NOMO-1 treated with DMSO at 0.1 percent for 48 hours (cell line): ENCODE measurements around the gene NUMBL.
A peak's percentile ranks its signal among the peaks of the same experiment; 100 is the strongest.
"Not testable (repeated sequence)": the region's sequence is repeated elsewhere in the genome, so short reads cannot be mapped to it uniquely, and the experiment has no call there.

Experiments
- DNase-seq: peaks from one replicate; lab custom pipeline; 2025; ENCODE audit not compliant: unreplicated experiment; lab: John Stamatoyannopoulos, UW

Gene NUMBL

GRCh38 chr19:40690050-40690692 is at the start of gene NUMBL:
Gene NUMBL (minus strand): TSS chr19:40690651. CDS start chr19:40690483, 168 bp downstream.
- no peak for DNase-seq

GRCh38 chr19:40739030-40739839 is 48.8 kb upstream of the NUMBL start:
- no peak for DNase-seq

GRCh38 chr19:40737102-40737644 is 46.7 kb upstream of the NUMBL start:
- no peak for DNase-seq

GRCh38 chr19:40736661-40737060 is 46.2 kb upstream of the NUMBL start:
- no peak for DNase-seq

- no peak for DNase-seq
Measured at GRCh38 chr19:40735013-40735771, 44.7 kb upstream of the NUMBL start.

GRCh38 chr19:40733149-40733548 is 42.7 kb upstream of the NUMBL start:
- no peak for DNase-seq

- DNase-seq = not testable (repeated sequence)
Measured at GRCh38 chr19:40732304-40732703, 41.9 kb upstream of the NUMBL start.

- not testable (repeated sequence) for DNase-seq
Measured at GRCh38 chr19:40730065-40730464, 39.6 kb upstream of the NUMBL start.

GRCh38 chr19:40726279-40726678 is 35.8 kb upstream of the NUMBL start:
- DNase-seq = no peak

- no peak for DNase-seq
Measured at GRCh38 chr19:40724855-40725254, 34.4 kb upstream of the NUMBL start.

GRCh38 chr19:40724315-40724714 is 33.9 kb upstream of the NUMBL start:
- DNase-seq = no peak

- no peak for DNase-seq
Measured at GRCh38 chr19:40723661-40724254, 33.3 kb upstream of the NUMBL start.

GRCh38 chr19:40721936-40722661 is 31.6 kb upstream of the NUMBL start:
- DNase-seq = no peak

- DNase-seq = no peak
Measured at GRCh38 chr19:40721140-40721486, 30.7 kb upstream of the NUMBL start.

GRCh38 chr19:40719414-40719894 is 29.0 kb upstream of the NUMBL start:
- DNase-seq = no peak

- peak; percentile 22 for DNase-seq
Measured at GRCh38 chr19:40718774-40719391, 28.4 kb upstream of the NUMBL start.

GRCh38 chr19:40717880-40718773 is 27.7 kb upstream of the NUMBL start:
- no peak for DNase-seq

- no peak for DNase-seq
Measured at GRCh38 chr19:40717325-40717879, 27.0 kb upstream of the NUMBL start.
